HG03280 (cell line): ENCODE data around the gene PLA2G1B.
"Not testable (repeated sequence)": the region's sequence is repeated elsewhere in the genome, so short reads cannot be mapped to it uniquely, and the experiment has no call there.

Experiments
- ATAC-seq: cut with Tn5 transposase; IDR thresholded peaks from one replicate; pipeline ENCODE4 v1.9.1; 2021; ENCODE audit warnings: mild to moderate bottlenecking, moderate library complexity; ENCODE audit not compliant: unreplicated experiment

The PLA2G1B gene

DNA sequence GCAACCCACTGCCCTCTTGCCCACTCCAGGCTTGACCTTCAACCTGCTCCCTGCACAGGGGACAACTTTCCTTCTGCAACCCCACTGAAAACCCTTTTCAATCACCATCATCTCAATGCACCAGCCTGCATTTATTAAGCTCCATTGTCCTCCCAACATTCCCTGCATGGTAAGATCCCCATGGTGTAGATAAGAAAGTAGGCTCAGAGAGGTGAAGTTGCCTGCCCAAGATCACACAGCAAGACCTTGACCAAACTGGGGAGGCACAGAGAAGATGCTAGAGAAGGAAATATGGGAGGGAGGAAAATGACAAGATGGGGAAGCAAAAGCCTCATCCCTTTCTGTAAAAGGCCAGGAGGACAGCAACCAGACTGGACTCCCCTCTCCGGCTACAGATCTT, 31.5 kb upstream of the PLA2G1B start:
- ATAC-seq, result no peak

DNA sequence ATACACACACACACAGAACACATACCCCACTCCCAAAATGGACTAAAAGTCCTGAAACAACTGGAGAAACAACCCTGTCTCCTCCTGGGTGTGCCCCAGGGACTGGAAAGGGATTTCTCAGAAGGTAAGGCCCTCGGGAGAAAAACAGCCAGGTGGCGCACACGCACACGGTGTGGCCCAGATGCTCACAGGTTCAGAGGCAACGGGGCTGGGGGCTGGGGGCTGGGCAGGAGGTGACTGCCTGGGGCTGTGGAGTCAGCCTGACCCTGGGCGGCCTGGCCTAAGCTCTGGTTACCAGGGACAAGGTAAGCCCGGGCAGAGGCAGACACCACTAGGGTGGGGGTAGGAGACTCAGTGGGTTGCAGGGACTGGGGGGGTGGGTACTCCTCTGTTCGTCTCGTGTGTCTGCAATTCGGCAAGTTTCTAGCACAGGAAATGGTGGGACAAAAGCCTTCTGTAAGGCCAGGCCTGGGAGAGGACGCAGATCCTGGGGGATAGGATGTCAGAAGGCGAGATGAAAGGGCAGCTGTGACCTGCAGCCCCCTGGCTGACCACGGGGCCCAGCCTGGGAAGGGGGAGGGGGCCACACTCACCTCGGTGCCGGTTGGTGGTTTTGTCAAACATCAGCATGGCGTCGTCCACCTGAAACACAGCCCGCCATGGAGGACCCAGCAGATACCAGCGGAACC, 31.0 kb upstream of the PLA2G1B start:
- no peak for ATAC-seq

GRCh38 chr12:120357104-120357503, 29.5 kb upstream of the PLA2G1B start:
- no peak for ATAC-seq

DNA sequence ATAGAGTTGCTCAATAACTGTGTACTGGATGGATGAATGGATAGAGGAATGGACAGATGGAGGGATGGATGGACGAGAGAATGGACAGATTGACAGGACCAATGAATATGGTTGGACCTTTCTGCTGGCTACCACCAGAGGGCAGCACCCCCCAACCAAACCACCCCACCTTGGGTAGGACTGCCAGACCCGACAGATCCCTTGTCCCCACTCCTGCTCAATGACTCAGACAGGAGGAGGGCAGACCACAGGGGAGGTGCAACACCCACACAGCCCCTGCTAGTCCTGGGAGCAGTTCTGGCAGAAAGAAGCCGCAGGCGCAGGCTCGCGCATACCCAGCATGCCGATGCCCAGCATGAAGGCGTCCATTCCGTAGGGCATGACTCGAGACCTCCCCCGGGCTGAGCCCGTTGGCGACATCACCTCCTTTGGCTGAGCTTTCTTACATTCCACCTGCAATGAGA, 29.0 kb upstream of the PLA2G1B start:
- peak; percentile 48 for ATAC-seq

DNA sequence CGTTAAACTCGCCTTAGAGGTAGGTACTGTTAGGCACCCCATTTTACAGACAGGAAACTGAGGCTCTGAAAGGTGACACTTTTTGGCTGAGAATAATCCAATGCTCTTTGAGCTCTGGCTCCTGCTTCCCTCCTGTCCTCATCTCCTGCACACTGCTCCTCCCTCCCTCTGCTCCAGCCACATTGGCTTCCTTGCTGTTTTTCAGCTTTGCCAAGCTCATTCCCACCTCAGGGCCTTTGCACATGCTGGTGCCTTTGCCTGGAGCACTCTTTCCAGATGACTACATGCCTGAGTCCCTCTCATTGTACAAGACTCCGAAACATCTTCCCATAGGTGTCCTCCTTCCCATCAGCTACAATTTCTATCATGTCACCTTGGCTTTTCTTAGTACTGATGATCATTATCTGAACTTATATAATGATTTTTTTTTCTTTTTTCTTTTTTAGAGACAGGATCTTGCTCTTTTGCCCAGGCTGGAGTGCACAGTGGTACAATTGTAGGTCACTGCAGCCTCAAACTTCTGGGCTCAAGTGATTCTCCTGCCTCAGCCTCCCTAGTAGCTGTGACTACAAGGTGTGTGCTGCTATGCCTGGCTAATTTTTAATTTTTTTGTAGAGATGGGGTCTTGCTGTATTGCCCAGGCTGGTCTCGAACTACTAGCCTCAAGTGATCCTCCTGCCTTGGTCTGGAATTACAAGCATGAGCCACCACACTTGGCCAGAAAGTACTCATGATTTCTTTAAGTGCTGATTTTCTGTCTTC, 26.2 kb upstream of the PLA2G1B start:
- no peak for ATAC-seq

DNA sequence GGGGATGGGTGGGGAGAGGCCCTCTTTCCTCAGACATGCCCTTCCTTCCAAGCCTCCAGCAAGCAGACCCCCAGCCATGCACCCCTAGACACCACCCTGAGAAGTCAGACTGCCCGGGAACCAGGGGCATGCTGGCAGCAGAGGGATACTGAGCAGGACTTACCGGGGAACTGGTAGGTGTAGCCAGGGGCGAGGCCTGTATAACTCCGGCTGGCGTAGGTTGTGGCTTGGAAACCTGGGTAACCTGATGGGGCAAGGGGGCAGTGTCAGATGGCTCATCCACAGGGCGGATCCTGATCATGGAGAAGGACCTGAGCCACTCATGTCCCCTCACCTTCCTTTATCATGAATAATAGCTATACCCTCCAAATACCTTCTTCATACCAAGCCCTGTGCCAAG, 25.6 kb upstream of the PLA2G1B start:
- ATAC-seq, result no peak

DNA sequence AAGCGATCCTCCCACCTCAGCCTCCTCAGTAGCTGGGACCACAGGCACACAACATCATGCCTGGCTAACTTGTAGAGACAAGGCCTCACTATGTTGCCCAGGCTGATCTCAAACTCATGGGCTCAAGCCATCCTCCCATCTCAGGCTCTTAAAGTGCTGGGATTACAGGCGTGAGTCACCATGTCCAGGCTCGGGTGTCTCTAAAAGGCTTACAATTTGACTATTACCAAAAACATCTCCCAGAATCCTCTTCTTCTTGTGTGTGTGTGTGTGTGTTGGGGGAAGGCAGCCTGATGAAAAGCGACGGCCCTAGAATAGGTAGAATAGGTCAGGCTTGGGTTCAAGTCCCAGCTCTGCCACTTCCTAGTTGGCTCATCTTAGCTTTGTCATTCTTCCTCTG, 24.5 kb upstream of the PLA2G1B start:
- no peak for ATAC-seq

DNA sequence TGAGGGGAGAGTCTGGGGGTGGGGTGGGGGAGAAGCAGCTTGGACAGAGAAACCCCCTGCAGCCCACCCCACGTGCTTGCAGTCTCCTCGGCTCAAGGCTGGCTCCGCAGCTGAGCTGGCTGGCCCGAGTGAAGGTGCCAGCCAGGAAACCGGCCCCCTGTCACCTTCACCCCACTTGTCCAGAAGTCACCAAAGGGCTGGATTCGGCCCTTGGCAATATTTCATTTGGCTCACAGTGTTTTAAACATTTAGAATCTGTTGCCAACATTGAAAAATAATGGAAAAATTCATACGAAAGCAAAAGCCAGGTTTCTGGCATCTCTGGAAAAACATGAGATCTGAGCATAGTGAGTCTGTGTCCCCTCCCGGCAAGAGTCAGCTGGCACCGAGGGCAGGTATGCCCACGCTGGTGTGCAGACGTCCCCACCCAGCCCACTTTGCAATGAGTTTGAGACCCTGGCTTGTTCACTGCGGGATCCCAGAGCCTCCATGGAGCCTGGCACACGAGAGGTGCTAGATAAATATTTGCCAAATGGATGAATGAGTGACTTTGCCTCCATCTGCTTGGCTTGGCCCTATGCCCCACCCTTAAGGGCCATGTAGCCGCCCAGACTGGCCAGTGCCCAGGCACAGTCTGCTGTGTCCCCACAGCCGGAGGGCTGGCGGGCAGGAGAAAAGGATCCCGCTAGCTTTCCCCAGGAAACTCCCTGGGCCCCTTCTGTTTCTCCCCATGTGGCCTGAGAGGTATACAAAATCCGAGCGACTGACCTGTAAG, 23.2 kb upstream of the PLA2G1B start:
- ATAC-seq, result no peak

- ATAC-seq, result no peak
Measured at GRCh38 chr12:120347766-120348165, 20.2 kb upstream of the PLA2G1B start.

DNA sequence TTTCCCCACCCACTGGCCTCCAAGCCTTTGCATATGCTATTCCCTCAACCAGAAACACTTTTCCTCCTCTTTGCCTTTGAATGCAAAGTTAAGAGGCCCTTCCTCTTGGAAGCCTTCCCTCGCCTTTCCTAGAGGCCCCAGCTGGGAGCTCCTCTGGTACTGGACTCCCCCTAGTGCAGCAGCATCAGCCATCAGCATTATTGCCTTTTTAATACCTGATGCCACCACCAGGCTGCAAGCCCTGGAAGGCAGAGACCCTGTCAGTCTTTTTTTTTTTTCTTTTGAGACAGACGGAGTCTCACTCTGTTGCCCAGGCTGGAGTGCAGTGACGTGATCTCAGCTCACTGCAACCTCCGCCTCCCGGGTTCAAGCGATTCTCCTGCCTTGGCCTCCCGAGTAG, 19.1 kb upstream of the PLA2G1B start:
- ATAC-seq, result no peak

DNA sequence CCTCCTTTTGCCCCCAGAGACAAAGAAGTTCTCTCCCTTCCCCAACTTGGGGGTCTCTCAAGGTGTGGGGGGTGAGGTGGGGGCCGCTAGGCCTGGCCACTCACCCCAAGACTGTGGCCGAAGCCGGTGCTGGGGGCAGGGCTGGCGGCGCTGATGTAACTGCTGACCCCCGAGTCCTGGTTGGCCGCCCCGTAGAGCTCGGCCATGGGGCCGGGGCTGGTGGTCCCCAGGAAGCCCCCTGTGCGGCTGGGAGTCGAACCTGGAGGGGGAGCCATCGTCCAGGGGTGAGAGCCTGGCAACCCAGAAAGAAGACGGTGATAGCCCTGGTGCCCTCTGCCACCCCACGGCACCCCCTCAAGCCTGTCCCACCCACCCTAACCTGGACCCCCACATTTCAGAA, 18.5 kb upstream of the PLA2G1B start:
- no peak for ATAC-seq

GRCh38 chr12:120343692-120344091, 16.1 kb upstream of the PLA2G1B start:
- no peak for ATAC-seq

DNA sequence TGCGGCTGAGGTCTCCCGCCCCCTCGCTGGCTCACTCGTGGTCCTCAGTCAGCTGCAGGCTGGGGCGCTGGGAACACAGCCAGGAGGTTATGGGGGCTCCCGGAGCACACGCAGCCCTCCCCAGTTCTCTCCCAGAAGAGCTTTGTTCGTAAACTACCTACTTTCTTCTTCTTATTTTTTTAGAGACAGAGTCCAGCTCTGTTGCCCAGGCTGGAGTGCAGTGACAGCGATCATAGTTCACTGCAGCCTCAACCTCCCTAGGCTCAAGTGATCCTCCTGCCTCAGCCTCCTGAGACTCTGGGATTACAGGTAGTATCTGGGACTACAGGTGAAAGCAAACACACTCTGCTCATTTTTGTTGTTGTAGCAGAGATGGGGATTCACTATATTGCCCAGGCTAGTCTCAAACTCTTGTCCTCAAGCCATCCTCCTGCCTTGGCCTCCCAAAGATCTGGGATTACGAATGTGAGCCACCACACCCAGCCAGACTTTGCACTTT, 15.5 kb upstream of the PLA2G1B start:
- no peak for ATAC-seq

DNA sequence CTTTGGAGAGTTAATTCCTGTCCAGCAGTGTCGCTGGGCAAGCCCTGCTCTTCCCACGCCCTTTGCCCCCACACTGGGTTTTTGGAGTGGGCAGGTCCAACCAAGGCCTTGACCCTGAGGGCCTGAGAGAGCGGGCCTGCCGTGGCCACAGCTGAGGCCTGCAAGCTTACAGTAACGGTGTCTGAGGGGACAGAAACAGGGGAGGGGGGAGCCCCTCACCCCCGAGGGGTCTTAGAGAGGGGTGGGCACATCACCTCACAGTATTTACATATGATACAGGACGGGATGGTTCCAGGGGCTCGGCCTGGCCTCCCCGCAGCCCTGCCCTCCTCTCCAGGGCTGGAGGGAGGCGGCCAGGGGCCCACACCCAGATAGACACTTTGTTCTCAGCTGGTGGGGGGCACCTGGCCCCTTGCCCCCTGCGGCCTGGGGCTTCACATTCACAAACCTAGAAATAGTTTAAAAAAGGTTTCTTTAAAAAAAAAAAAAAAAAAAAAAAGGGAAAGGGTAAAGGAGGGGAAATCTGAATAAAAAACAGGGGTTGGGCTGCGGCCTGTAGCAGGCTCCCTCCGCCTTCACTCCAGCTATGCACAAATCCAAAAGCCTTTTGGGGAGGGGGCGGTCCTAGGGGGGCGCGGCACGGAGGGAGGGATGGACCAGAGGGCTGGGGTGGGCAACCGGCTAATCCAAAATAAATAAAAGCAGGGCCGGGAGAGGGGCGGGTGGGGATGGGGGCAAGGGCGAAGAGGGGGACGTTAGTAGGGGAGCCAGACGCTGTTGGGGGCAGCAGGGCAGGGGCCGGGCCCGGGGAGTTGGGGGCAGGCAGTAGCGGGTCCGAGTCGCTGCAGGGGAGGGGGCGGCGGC, 14.8 kb upstream of the PLA2G1B start:
- ATAC-seq, result no peak

DNA sequence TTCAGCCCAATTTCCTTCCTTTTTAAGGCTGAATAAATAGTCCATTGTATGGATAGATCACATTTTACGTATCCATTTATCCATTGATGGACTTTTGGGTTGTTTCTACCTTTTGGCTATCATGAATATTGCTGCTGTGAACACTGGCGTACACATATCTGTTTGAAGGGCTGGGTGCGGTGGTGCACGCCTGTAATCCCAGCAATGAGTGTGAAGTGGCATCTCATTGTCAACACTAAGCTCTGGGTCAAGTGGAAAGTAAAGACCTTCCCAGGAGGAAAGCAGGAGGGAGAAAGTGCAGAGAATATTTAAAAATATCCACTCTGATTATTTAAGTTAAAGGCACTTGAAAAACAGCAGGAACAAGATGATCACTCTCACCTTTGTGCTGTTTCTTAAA, 11.7 kb upstream of the PLA2G1B start:
- no peak for ATAC-seq

GRCh38 chr12:120337730-120338129, 10.2 kb upstream of the PLA2G1B start:
- no peak for ATAC-seq

DNA sequence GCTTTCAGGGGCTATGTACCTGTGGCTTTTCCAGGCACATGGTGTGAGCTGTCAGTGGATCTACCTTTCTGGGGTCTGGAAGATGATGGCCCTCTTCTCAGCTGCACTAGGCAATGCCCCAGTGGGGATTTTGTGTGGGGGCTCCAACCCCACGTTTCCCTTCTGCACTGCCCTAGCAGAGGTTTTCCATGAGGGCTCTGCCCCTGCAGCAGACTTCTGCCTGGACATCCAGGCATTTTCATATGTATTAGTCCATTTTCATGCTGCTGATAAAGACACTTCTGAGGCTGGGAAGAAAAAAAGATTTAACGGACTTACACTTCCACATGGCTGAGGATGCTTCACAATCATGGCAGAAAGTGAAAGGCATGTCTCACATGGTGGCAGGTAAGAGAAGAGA, 8.8 kb upstream of the PLA2G1B start:
- not testable (repeated sequence) for ATAC-seq

GRCh38 chr12:120335447-120335846, 7.9 kb upstream of the PLA2G1B start:
- ATAC-seq, result not testable (repeated sequence)

DNA sequence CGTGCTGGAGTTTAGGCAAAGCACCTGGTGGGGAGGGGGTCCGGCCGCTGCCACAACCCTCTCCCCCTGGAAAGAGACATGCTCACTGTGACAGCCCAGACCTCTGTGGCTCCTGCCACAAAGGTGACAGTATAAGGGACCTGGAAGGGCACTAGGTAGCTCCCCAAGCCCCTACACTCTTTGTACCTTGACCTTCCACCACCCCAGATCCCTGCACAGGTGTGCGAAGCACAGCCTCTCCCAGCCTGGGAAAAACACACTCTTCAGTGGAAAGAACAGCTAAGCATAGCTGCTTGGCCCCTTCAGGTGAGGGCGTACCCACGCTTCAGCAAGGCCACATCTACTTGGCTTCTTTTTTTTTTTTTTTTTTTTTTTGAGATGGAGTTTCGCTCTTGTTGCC, 4.9 kb upstream of the PLA2G1B start:
- no peak for ATAC-seq

- no peak for ATAC-seq
Measured at GRCh38 chr12:120332041-120332440, 4.5 kb upstream of the PLA2G1B start.

DNA sequence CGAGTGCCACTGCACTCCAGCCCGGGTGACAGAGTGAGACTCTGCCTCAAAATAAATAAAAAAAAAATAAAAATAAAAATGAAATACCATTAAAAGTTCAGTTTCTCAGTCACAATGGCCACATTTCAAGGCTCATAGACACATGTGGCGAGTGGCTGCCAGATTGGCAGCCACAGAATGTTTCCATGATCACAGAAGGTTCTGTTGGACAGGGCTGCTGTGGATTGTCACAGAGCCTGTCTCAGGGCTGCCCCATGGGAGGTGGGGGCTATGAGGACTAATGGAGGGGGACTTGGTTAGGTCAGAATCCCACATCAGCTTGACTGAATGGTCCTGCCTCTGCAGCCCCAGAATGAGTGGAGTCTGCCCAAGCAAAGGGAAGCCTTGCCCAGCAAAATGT, 3.8 kb upstream of the PLA2G1B start:
- no peak for ATAC-seq
